ENCODE measurements around the gene SCAF1.

- TF ChIP-seq POLR2A (IDR thresholded peaks at IDR 0.05) = no peak
- TF ChIP-seq CTCF (IDR thresholded peaks at IDR 0.05) = no peak
Measured at GRCh38 chr19:49662011-49662410, 20.0 kb downstream of the SCAF1 start.
